ENCODE measurements around the gene CLDN18. TPM values are rescaled to one million over a fixed set of nuclear protein-coding genes. Genes with fewer than 3 reads are reported as not detected.

Gene CLDN18
- total and polyA plus RNA-seq, 4 donors = 31.4 to 316 (median 116) TPM

GRCh38 chr3:138066383-138066782, 56.4 kb downstream of the CLDN18 start:
- ATAC-seq (ENCODE audit: insufficient read depth, low FRiP score) (no peak), DNase-seq (no peak)
- Histone ChIP-seq H3K36me3 (ENCODE audit: control insufficient read depth in 4 of 4, insufficient read depth in 4 of 4, low read length in 4 of 4) (peaks cover 0 to 28% (median 19%) of the 10 kb centered on the region in 4 donors), H3K27ac (ENCODE audit: low read depth in 1 of 2, low read length in 1 of 2) (no peak overlapping the region), H3K27me3 (ENCODE audit: control insufficient read depth in 3 of 3, insufficient read depth in 3 of 3, low read length in 2 of 3) (no peaks in the 10 kb centered on the region), H3K4me3 (no peak overlapping the region), H3K9ac (ENCODE audit: insufficient read depth in 1 of 2, low read length in 2 of 2) (no peak overlapping the region), H3K9me3 (ENCODE audit: control insufficient read depth in 4 of 4, insufficient read depth in 3 of 4, low read length in 3 of 4) (peaks cover 0 to 1% (median 0%) of the 10 kb centered on the region in 4 donors), H3K4me1 (ENCODE audit: control insufficient read depth in 5 of 5, insufficient read depth in 5 of 5, low read length in 5 of 5) (no peaks in the 10 kb centered on the region)
- WGBS, 2 donors = 69 to 83% methylated on average over 8 of the region's 8 CpGs
- TF ChIP-seq, protein P1, sequence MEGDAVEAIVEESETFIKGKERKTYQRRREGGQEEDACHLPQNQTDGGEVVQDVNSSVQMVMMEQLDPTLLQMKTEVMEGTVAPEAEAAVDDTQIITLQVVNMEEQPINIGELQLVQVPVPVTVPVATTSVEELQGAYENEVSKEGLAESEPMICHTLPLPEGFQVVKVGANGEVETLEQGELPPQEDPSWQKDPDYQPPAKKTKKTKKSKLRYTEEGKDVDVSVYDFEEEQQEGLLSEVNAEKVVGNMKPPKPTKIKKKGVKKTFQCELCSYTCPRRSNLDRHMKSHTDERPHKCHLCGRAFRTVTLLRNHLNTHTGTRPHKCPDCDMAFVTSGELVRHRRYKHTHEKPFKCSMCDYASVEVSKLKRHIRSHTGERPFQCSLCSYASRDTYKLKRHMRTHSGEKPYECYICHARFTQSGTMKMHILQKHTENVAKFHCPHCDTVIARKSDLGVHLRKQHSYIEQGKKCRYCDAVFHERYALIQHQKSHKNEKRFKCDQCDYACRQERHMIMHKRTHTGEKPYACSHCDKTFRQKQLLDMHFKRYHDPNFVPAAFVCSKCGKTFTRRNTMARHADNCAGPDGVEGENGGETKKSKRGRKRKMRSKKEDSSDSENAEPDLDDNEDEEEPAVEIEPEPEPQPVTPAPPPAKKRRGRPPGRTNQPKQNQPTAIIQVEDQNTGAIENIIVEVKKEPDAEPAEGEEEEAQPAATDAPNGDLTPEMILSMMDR (IDR thresholded peaks at IDR 0.05; ENCODE audit: control extremely low read depth, extremely low read depth) = no peak

GRCh38 chr3:138066972-138067371, 57.0 kb downstream of the CLDN18 start:
- DNase-seq (peak; percentile 24 to 37 (median 37)), ATAC-seq (ENCODE audit: insufficient read depth, low FRiP score) (no peak)
- H3K27me3 ChIP-seq (ENCODE audit: control insufficient read depth in 3 of 3, insufficient read depth in 3 of 3, low read length in 2 of 3) = no peaks in the 10 kb centered on the region
- TF ChIP-seq, protein P1 (IDR thresholded peaks at IDR 0.05; ENCODE audit: control extremely low read depth, extremely low read depth) = no peak
- peaks cover 0 to 29% (median 18%) of the 10 kb centered on the region in 4 donors for H3K36me3 ChIP-seq (ENCODE audit: control insufficient read depth in 4 of 4, insufficient read depth in 4 of 4, low read length in 4 of 4)
- 35 to 84% methylated on average over 3 of the region's 3 CpGs for WGBS, 2 donors
- H3K4me3 ChIP-seq = no peak overlapping the region
- peaks cover 0 to 1% (median 0%) of the 10 kb centered on the region in 4 donors for H3K9me3 ChIP-seq (ENCODE audit: control insufficient read depth in 4 of 4, insufficient read depth in 3 of 4, low read length in 3 of 4)
- H3K4me1 ChIP-seq (ENCODE audit: control insufficient read depth in 5 of 5, insufficient read depth in 5 of 5, low read length in 5 of 5) = no peaks in the 10 kb centered on the region
- no peak overlapping the region for H3K27ac ChIP-seq (ENCODE audit: low read depth in 1 of 2, low read length in 1 of 2)
- H3K9ac ChIP-seq (ENCODE audit: insufficient read depth in 1 of 2, low read length in 2 of 2) = no peak overlapping the region

GRCh38 chr3:138068046-138068445, 58.1 kb downstream of the CLDN18 start:
- peaks cover 0 to 1% (median 0%) of the 10 kb centered on the region in 4 donors for H3K9me3 ChIP-seq (ENCODE audit: control insufficient read depth in 4 of 4, insufficient read depth in 3 of 4, low read length in 3 of 4)
- DNase-seq = no peak
- ATAC-seq (ENCODE audit: insufficient read depth, low FRiP score) = no peak
- 80 to 85% methylated on average over 8 of the region's 8 CpGs for WGBS, 2 donors
- H3K4me1 ChIP-seq (ENCODE audit: control insufficient read depth in 5 of 5, insufficient read depth in 5 of 5, low read length in 5 of 5) = no peaks in the 10 kb centered on the region
- TF ChIP-seq, protein P1 (IDR thresholded peaks at IDR 0.05; ENCODE audit: control extremely low read depth, extremely low read depth) = no peak
- H3K9ac ChIP-seq (ENCODE audit: insufficient read depth in 1 of 2, low read length in 2 of 2) = no peak overlapping the region
- H3K27ac ChIP-seq (ENCODE audit: low read depth in 1 of 2, low read length in 1 of 2) = no peak overlapping the region
- no peaks in the 10 kb centered on the region for H3K27me3 ChIP-seq (ENCODE audit: control insufficient read depth in 3 of 3, insufficient read depth in 3 of 3, low read length in 2 of 3)
- no peak overlapping the region for H3K4me3 ChIP-seq
- H3K36me3 ChIP-seq (ENCODE audit: control insufficient read depth in 4 of 4, insufficient read depth in 4 of 4, low read length in 4 of 4) = peaks cover 0 to 29% (median 17%) of the 10 kb centered on the region in 4 donors

All from lung (tissue), 12 donors.